Measurements from ENCODE around the gene CTNND2.

The CTNND2 gene

GRCh38 chr5:11590475-11590874 lies 313.8 kb downstream of the CTNND2 start:
- no peak for DNase-seq (ENCODE audit: low read depth)
- TF ChIP-seq CTCF (IDR thresholded peaks at IDR 0.05; ENCODE audit: control insufficient read depth, extremely low read depth, insufficient read depth), result no peak
- no peak overlapping the region for H3K4me3 ChIP-seq (ENCODE audit: low read depth, low read length)

- no peak for DNase-seq (ENCODE audit: low read depth)
- no peak overlapping the region for H3K4me3 ChIP-seq (ENCODE audit: low read depth, low read length)
- TF ChIP-seq CTCF (IDR thresholded peaks at IDR 0.05; ENCODE audit: control insufficient read depth, extremely low read depth, insufficient read depth), result no peak
These were observed 315.4 kb downstream of the CTNND2 start for GRCh38 chr5:11588803-11589202.

- no peak for TF ChIP-seq CTCF (IDR thresholded peaks at IDR 0.05; ENCODE audit: control insufficient read depth, extremely low read depth, insufficient read depth)
- no peak overlapping the region for H3K4me3 ChIP-seq (ENCODE audit: low read depth, low read length)
- no peak for DNase-seq (ENCODE audit: low read depth)
These were observed 320.2 kb downstream of the CTNND2 start for GRCh38 chr5:11584017-11584416.

GRCh38 chr5:11579351-11579750 lies 324.9 kb downstream of the CTNND2 start:
- TF ChIP-seq CTCF (IDR thresholded peaks at IDR 0.05; ENCODE audit: control insufficient read depth, extremely low read depth, insufficient read depth), result no peak
- DNase-seq (ENCODE audit: low read depth), result no peak
- H3K4me3 ChIP-seq (ENCODE audit: low read depth, low read length), result no peak overlapping the region

GRCh38 chr5:11574787-11575186 lies 329.5 kb downstream of the CTNND2 start:
- no peak for TF ChIP-seq CTCF (IDR thresholded peaks at IDR 0.05; ENCODE audit: control insufficient read depth, extremely low read depth, insufficient read depth)
- no peak overlapping the region for H3K4me3 ChIP-seq (ENCODE audit: low read depth, low read length)
- no peak for DNase-seq (ENCODE audit: low read depth)

- no peak overlapping the region for H3K4me3 ChIP-seq (ENCODE audit: low read depth, low read length)
- no peak for DNase-seq (ENCODE audit: low read depth)
- TF ChIP-seq CTCF (IDR thresholded peaks at IDR 0.05; ENCODE audit: control insufficient read depth, extremely low read depth, insufficient read depth), result no peak
These were observed 330.9 kb downstream of the CTNND2 start for GRCh38 chr5:11573140-11573992.

GRCh38 chr5:11564706-11565105 lies 339.5 kb downstream of the CTNND2 start:
- H3K4me3 ChIP-seq (ENCODE audit: low read depth, low read length), result no peak overlapping the region
- no peak for TF ChIP-seq CTCF (IDR thresholded peaks at IDR 0.05; ENCODE audit: control insufficient read depth, extremely low read depth, insufficient read depth)
- no peak for DNase-seq (ENCODE audit: low read depth)

Measured in LNCaP clone FGC (cell line).